Transverse colon (tissue), 4 donors: ENCODE measurements around the gene OGFR. TPM values are rescaled to one million over a fixed set of nuclear protein-coding genes. Genes with fewer than 3 reads are reported as not detected.
A peak's percentile ranks its signal among the peaks of the same experiment; 100 is the strongest.

Source experiments
- DNase-seq: peaks from one replicate; pipeline ENCODE4 v3.0.0-alpha.2; 2019
- H3K27ac ChIP-seq, 4 donors: fragments of 200-600 bp; sonication (generic); 2 replicates each; pipeline ENCODE4 v1.5.1; 2016 to 2018; ENCODE audit warnings: inconsistent platforms in 4 of 4
- H3K27me3 ChIP-seq: fragments of 200-600 bp; sonication (generic); 2 replicates; pipeline ENCODE4 v1.5.1; 2017; ENCODE audit warnings: inconsistent platforms
- H3K36me3 ChIP-seq, 4 donors: fragments of 200-600 bp; sonication (generic); 2 replicates each; pipeline ENCODE4 v1.5.1; 2017 to 2019; ENCODE audit warnings: inconsistent platforms in 4 of 4
- H3K4me1 ChIP-seq, 4 donors: fragments of 200-600 bp; sonication (generic); 2 replicates each; pipeline ENCODE4 v1.5.1; 2017 to 2020; ENCODE audit warnings: inconsistent platforms in 4 of 4
- H3K4me3 ChIP-seq, 4 donors: fragments of 200-600 bp; sonication (generic); 1 replicate in 1 of 4; 2 replicates in 3 of 4; pipeline versions ENCODE4 v1.5.1 to v1.6.1; 2017 to 2019; ENCODE audit warnings: inconsistent platforms in 4 of 4
- H3K9me3 ChIP-seq, 2 donors: fragments of 200-600 bp; sonication (generic); 2 replicates each; pipeline ENCODE4 v1.5.1; 2017 to 2019; ENCODE audit warnings: inconsistent platforms in 2 of 2
- CTCF ChIP-seq, 5 experiments: fragments of 200-600 bp in 3 of 5; fragments of 450-650 bp in 2 of 5; sonication (generic) in 3 of 5; IDR thresholded peaks; 1 replicate in 2 of 5; 2 replicates in 3 of 5; pipeline ENCODE4 v1.5.1; 2016 to 2017; ENCODE audit warnings: antibody characterized with exemption in 5 of 5, inconsistent platforms in 3 of 5, mild to moderate bottlenecking in 2 of 5, moderate library complexity in 1 of 5
- EP300 ChIP-seq: sonication (generic); formaldehyde crosslinking; IDR thresholded peaks from one replicate; pipeline ENCODE4 v1.6.1; 2017; ENCODE audit warnings: antibody characterized with exemption, low read depth
- POLR2A ChIP-seq: fragments of 450-650 bp; IDR thresholded peaks from one replicate; pipeline ENCODE4 v1.6.1; 2016; ENCODE audit warnings: antibody characterized with exemption, mild to moderate bottlenecking, moderate library complexity
- POLR2AphosphoS5 ChIP-seq, 3 donors: sonication (generic); formaldehyde crosslinking; IDR thresholded peaks; one replicate each; pipeline ENCODE4 v1.6.1; 2016; ENCODE audit warnings: antibody characterized with exemption in 3 of 3
- WGBS, 2 donors: methylation state at CpG; one replicate each; pipeline ENCODE4 v1.1.5; 2018; ENCODE audit warnings: low coverage in 1 of 2; 5-methylcytosine and 5-hydroxymethylcytosine counted together
- in situ Hi-C, 4 donors: fragments of 200-750 bp; cut with MboI; loops; one replicate each; pipeline versions ENCODE4 v1.15.0 to v1.15.1; 2017; ENCODE audit warnings: low sequenced_read_pairs in 3 of 4, low pct_ligation_motif_present in 1 of 4, low pct_unique_long_range_greater_than_20kb in 1 of 4
- intact Hi-C: fragments of 100-400 bp; cut with DNase I; formaldehyde crosslinking; loops from one replicate; pipeline ENCODE4 v1.15.1; 2023; ENCODE audit warnings: low total_unique reads
- total RNA-seq, 4 donors: library from RNA; depleted of rRNA; stranded (reverse); fragments of >200 nt; gene quantifications; one replicate each; pipeline ENCODE4 v1.1.0, GENCODE V29; 2016

Gene OGFR
- total RNA-seq, 4 donors from 2014 or later, result 55.2 to 137 (median 71.1) TPM

GRCh38 chr20:62841705-62842212 lies 37.1 kb downstream of the OGFR start:
- no peak overlapping the region for H3K4me3 ChIP-seq
- no peak for DNase-seq
- peaks cover 0 to 16% (median 7%) of the 10 kb centered on the region in 4 donors for H3K4me1 ChIP-seq
- no peak overlapping the region for H3K27ac ChIP-seq
- intact Hi-C loops, result no loop called here
- H3K27me3 ChIP-seq, result peaks cover 3% of the 10 kb centered on the region
- 86 to 87% methylated on average over 6 to 16 of the region's 16 CpGs for WGBS, 2 donors
- no peaks in the 10 kb centered on the region for H3K9me3 ChIP-seq
- H3K36me3 ChIP-seq, result no peaks in the 10 kb centered on the region
- no peak for TF ChIP-seq POLR2AphosphoS5 (IDR thresholded peaks at IDR 0.05)
- TF ChIP-seq EP300, result no peak
- TF ChIP-seq POLR2A, result no peak
- no peak for TF ChIP-seq CTCF (IDR thresholded peaks at IDR 0.05)
- in situ Hi-C loops, result no loop called here

- H3K4me1 ChIP-seq, result peaks cover 0 to 4% (median 2%) of the 10 kb centered on the region in 4 donors
- H3K4me3 ChIP-seq, result no peak overlapping the region
- no peaks in the 10 kb centered on the region for H3K9me3 ChIP-seq
- 91 to 93% methylated on average over 6 to 10 of the region's 10 CpGs for WGBS, 2 donors
- DNase-seq, result no peak
- TF ChIP-seq POLR2AphosphoS5 (IDR thresholded peaks at IDR 0.05) (no peak), POLR2A (no peak), EP300 (no peak), CTCF (IDR thresholded peaks at IDR 0.05) (no peak)
- no peaks in the 10 kb centered on the region for H3K27me3 ChIP-seq
- intact Hi-C loops (no loop called here), in situ Hi-C loops (no loop called here)
- no peaks in the 10 kb centered on the region for H3K36me3 ChIP-seq
- no peak overlapping the region for H3K27ac ChIP-seq
Measured at GRCh38 chr20:62843656-62844055, 39.0 kb downstream of the OGFR start.

- DNase-seq, result no peak
- in situ Hi-C loops, result no loop called here
- H3K27ac ChIP-seq, result no peak overlapping the region
Measured at GRCh38 chr20:62844182-62844581, 39.5 kb downstream of the OGFR start.

GRCh38 chr20:62845416-62846160 lies 41.0 kb downstream of the OGFR start:
- Histone ChIP-seq H3K27me3 (no peaks in the 10 kb centered on the region), H3K9me3 (no peaks in the 10 kb centered on the region), H3K36me3 (no peaks in the 10 kb centered on the region), H3K4me3 (no peak overlapping the region), H3K27ac (no peak overlapping the region), H3K4me1 (no peaks in the 10 kb centered on the region)
- intact Hi-C loops (no loop called here), in situ Hi-C loops (no loop called here)
- TF ChIP-seq POLR2AphosphoS5 (IDR thresholded peaks at IDR 0.05) (no peak), CTCF (IDR thresholded peaks at IDR 0.05) (peak in 1 of 5 experiments; percentile 10), POLR2A (no peak), EP300 (no peak)
- WGBS, 2 donors, result 60 to 84% methylated on average over 5 to 16 of the region's 16 CpGs
- no peak for DNase-seq

More at GRCh38 chr20:62844182-62844581, 39.5 kb downstream of the OGFR start:
- Histone ChIP-seq H3K36me3 (no peaks in the 10 kb centered on the region), H3K4me1 (no peaks in the 10 kb centered on the region), H3K27me3 (no peaks in the 10 kb centered on the region), H3K4me3 (no peak overlapping the region), H3K9me3 (no peaks in the 10 kb centered on the region)
- intact Hi-C loops, result no loop called here
- 96 to 97% methylated on average over 7 of the region's 7 CpGs for WGBS, 2 donors
- no peak for TF ChIP-seq POLR2AphosphoS5 (IDR thresholded peaks at IDR 0.05)
- no peak for TF ChIP-seq CTCF (IDR thresholded peaks at IDR 0.05)
- no peak for TF ChIP-seq EP300
- TF ChIP-seq POLR2A, result no peak
